ENCODE data around the gene CMTM6.

Gene CMTM6

GRCh38 chr3:32460031-32460749 is 42.5 kb downstream of the CMTM6 start:
- TF ChIP-seq ZFX (IDR thresholded peaks at IDR 0.05), result no peak
- TF ChIP-seq CTCF (conservative IDR thresholded peaks at IDR 0.05), result no peak
- no peak overlapping the region for H3K27ac ChIP-seq

DNA sequence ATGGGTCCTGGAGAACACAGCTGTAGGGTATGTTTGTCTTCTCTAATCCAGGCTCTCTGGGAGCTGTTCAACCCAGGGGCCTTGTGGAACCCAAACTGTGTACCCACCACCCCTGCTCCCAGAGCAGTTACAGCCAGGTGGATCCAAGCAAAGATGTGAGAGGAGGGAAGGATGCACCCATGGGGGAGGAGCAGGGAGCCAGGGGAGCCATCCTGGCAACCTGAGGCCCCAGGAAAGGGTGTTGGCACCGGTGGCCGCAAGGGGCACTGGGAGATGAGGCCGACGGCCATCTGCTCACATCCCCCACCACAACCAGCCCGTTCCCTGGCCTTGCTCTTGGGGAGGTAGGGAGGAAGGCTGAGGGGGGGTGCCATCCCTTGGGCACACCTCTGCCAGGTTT is 43.2 kb downstream of the CMTM6 start:
- H3K27ac ChIP-seq, result no peak overlapping the region
- TF ChIP-seq ZFX (IDR thresholded peaks at IDR 0.05), result no peak
- no peak for TF ChIP-seq CTCF (conservative IDR thresholded peaks at IDR 0.05)

- no peak overlapping the region for H3K27ac ChIP-seq
- TF ChIP-seq CTCF (conservative IDR thresholded peaks at IDR 0.05) (no peak), ZFX (IDR thresholded peaks at IDR 0.05) (no peak)
Measured at GRCh38 chr3:32457971-32458471, 44.6 kb downstream of the CMTM6 start.

GRCh38 chr3:32456429-32457130 is 46.1 kb downstream of the CMTM6 start:
- no peak for TF ChIP-seq ZFX (IDR thresholded peaks at IDR 0.05)
- TF ChIP-seq CTCF (conservative IDR thresholded peaks at IDR 0.05), result no peak
- no peak overlapping the region for H3K27ac ChIP-seq

DNA sequence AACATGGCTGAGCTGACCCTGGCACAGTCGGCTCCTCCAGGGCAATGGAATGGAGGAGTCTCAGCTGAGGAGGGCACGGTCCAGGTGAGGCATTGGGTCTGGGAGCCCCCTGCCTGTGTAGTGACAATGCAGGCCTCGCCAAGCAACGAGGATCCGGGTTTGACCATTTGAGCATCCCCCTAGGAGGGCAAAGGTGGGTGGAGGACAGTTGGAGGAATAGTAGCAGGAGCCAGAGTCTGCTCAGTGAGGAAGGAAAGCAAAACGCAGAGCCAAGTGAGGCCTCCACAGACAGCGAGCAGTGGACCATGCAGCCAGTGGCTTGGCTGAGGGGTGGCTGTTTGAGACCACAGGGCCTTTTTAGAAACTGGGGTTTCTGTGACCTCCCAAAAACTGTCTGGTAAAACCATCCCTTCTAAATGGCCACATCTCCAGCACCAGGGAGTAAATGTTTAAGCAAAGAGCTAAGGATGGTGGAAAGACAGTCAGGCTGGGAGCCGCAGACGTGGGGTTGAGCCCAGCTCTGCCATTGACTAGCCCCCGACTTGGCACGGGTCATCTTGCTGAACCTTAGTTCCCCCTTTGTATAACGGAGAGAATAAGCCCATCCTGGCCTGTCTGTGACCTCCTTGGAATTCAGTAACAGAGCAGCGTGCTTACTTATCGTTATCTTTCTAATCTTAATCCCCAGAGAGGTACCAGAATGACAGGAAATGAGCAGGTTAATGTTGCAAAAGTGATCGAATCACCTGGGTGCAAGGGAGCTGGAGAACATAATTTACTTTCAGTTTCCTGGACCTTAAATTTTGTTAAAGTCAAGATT is 46.8 kb downstream of the CMTM6 start:
- H3K27ac ChIP-seq, result no peak overlapping the region

More for the DNA sequence above, 46.8 kb downstream of the CMTM6 start:
- TF ChIP-seq CTCF (conservative IDR thresholded peaks at IDR 0.05) (no peak), ZFX (IDR thresholded peaks at IDR 0.05) (no peak)
